GM12872 (cell line): ENCODE results near the gene CDK13.

Source experiments
- TF ChIP-seq, protein P1 (sequence below): IDR thresholded peaks from 3 replicates; pipeline ENCODE4 v1.5.1; 2011; ENCODE audit warnings: low read depth, mild to moderate bottlenecking, low read length, moderate library complexity; ENCODE audit not compliant: insufficient read depth

CDK13 gene

DNA sequence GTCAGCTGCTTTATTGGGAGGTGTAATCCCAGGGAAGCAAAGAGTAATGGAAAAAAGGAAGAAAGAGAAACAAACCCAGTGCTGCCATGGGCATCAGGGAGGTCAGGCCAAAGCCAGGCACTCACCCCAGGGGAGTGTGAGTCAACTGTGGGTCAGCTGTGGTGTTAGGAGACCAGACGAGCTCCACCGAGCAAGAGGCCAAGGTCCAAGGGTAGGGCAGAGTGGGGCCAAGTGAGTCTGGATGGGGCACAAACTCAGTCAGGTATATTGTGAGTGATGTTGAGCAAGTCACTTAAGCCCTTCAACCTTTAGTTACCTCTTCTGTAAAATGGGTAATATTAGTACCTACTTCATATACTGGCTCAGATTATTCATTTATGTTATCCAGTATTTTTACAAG is 30.4 kb upstream of the CDK13 start:
- TF ChIP-seq, protein P1, sequence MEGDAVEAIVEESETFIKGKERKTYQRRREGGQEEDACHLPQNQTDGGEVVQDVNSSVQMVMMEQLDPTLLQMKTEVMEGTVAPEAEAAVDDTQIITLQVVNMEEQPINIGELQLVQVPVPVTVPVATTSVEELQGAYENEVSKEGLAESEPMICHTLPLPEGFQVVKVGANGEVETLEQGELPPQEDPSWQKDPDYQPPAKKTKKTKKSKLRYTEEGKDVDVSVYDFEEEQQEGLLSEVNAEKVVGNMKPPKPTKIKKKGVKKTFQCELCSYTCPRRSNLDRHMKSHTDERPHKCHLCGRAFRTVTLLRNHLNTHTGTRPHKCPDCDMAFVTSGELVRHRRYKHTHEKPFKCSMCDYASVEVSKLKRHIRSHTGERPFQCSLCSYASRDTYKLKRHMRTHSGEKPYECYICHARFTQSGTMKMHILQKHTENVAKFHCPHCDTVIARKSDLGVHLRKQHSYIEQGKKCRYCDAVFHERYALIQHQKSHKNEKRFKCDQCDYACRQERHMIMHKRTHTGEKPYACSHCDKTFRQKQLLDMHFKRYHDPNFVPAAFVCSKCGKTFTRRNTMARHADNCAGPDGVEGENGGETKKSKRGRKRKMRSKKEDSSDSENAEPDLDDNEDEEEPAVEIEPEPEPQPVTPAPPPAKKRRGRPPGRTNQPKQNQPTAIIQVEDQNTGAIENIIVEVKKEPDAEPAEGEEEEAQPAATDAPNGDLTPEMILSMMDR: no peak

- TF ChIP-seq, protein P1: no peak
Observed at GRCh38 chr7:39921506-39922175, 28.4 kb upstream of the CDK13 start.

DNA sequence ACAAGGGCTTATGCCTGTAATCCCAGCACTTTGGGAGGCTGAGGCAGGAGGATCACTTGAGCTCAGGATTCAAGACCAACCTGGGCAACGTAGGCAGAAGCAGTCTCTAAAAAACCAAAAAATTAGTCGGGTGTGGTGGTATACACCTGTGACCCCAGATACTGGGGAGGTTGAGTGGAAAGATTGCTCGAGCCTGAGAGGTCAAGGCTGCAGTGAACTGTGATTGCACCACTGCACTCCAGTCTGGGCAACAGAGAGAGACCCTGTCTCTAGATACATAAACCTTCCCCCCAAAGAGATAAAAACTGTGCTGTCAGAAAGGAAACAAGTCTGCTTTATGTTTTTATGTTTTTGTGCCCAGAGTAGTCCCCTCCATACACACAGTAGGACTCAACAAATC is 27.5 kb upstream of the CDK13 start:
- TF ChIP-seq, protein P1: no peak

- TF ChIP-seq, protein P1: no peak
Observed at GRCh38 chr7:39923091-39923490, 27.0 kb upstream of the CDK13 start.

DNA sequence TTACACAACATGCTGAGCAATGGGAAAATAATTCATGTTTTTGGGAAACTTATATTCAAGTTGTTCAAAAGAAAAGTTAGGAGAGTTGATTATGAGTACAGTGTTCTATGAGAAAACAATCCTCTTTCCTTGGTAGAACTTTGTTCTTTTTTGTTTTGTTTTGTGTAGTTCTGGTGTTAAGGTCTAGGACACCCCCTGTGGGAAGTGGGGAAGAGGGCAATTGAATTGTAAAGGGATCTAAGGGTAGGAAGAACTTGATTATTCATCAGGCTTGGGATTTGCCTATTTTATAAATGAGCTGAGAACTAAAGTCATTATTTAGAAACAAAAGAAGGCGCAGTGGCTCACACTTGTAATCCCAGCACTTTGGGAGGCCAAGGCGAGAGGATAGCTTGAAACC is 25.9 kb upstream of the CDK13 start:
- TF ChIP-seq, protein P1: no peak

- TF ChIP-seq, protein P1: no peak
Observed at GRCh38 chr7:39926111-39926510, 23.9 kb upstream of the CDK13 start.

- TF ChIP-seq, protein P1: no peak
Observed at GRCh38 chr7:39927018-39927417, 23.0 kb upstream of the CDK13 start.

GRCh38 chr7:39934132-39934531 is 15.9 kb upstream of the CDK13 start:
- TF ChIP-seq, protein P1: no peak
